Measurements from ENCODE around the gene TOE1. TPM values are rescaled to one million over a fixed set of nuclear protein-coding genes. Genes with fewer than 3 reads are reported as not detected.

The TOE1 gene
- total RNA-seq, 6 donors from 2014 or later = 5.4 to 16.6 (median 9.1) TPM

GRCh38 chr1:45365051-45365450 lies 25.1 kb downstream of the TOE1 start:
- Histone ChIP-seq H3K27ac (no peak overlapping the region), H3K9me3 (no peaks in the 10 kb centered on the region), H3K27me3 (no peaks in the 10 kb centered on the region), H3K4me1 (peaks cover 8 to 14% (median 12%) of the 10 kb centered on the region in 4 donors), H3K36me3 (no peaks in the 10 kb centered on the region), H3K4me3 (no peak overlapping the region)
- 89 to 94% methylated on average over 6 of the region's 6 CpGs for WGBS, 2 donors
- no peak for TF ChIP-seq CTCF (IDR thresholded peaks at IDR 0.05)
- no peak for TF ChIP-seq POLR2A (IDR thresholded peaks at IDR 0.05)
- no peak for TF ChIP-seq EP300 (IDR thresholded peaks at IDR 0.05)
- TF ChIP-seq POLR2AphosphoS5 (IDR thresholded peaks at IDR 0.05) = no peak
- ATAC-seq (ENCODE audit: low FRiP score in 2 of 2) = no peak
- no peak for DNase-seq

GRCh38 chr1:45370575-45370974 lies 30.6 kb downstream of the TOE1 start:
- Histone ChIP-seq H3K27ac (no peak overlapping the region), H3K36me3 (no peaks in the 10 kb centered on the region), H3K27me3 (no peaks in the 10 kb centered on the region), H3K4me3 (no peak overlapping the region), H3K9me3 (no peaks in the 10 kb centered on the region), H3K4me1 (peaks cover 0 to 6% (median 0%) of the 10 kb centered on the region in 4 donors)
- TF ChIP-seq EP300 (IDR thresholded peaks at IDR 0.05) = no peak
- no peak for TF ChIP-seq POLR2A (IDR thresholded peaks at IDR 0.05)
- DNase-seq (no peak), ATAC-seq (ENCODE audit: low FRiP score in 2 of 2) (no peak)

- TF ChIP-seq CTCF (IDR thresholded peaks at IDR 0.05) (no peak), EP300 (IDR thresholded peaks at IDR 0.05) (no peak), POLR2A (IDR thresholded peaks at IDR 0.05) (no peak), POLR2AphosphoS5 (IDR thresholded peaks at IDR 0.05) (no peak)
- DNase-seq (no peak), ATAC-seq (ENCODE audit: low FRiP score in 2 of 2) (no peak)
- no peaks in the 10 kb centered on the region for H3K27me3 ChIP-seq
- H3K36me3 ChIP-seq = no peaks in the 10 kb centered on the region
- H3K4me1 ChIP-seq = peaks cover 0 to 6% (median 0%) of the 10 kb centered on the region in 4 donors
- H3K9me3 ChIP-seq = no peaks in the 10 kb centered on the region
- H3K4me3 ChIP-seq = no peak overlapping the region
- no peak overlapping the region for H3K27ac ChIP-seq
Observed at GRCh38 chr1:45373573-45373972, 33.6 kb downstream of the TOE1 start.

GRCh38 chr1:45375104-45376090 lies 35.4 kb downstream of the TOE1 start:
- WGBS, 2 donors = 67 to 74% methylated on average over 3 of the region's 3 CpGs
- Histone ChIP-seq H3K36me3 (no peaks in the 10 kb centered on the region), H3K27ac (no peak overlapping the region), H3K4me1 (peaks cover 0 to 6% (median 0%) of the 10 kb centered on the region in 4 donors), H3K27me3 (no peaks in the 10 kb centered on the region), H3K9me3 (no peaks in the 10 kb centered on the region), H3K4me3 (no peak overlapping the region)
- TF ChIP-seq EP300 (IDR thresholded peaks at IDR 0.05) (no peak), CTCF (IDR thresholded peaks at IDR 0.05) (no peak), POLR2A (IDR thresholded peaks at IDR 0.05) (no peak), POLR2AphosphoS5 (IDR thresholded peaks at IDR 0.05) (no peak)
- DNase-seq (no peak), ATAC-seq (ENCODE audit: low FRiP score in 2 of 2) (no peak)

GRCh38 chr1:45378184-45378583 lies 38.2 kb downstream of the TOE1 start:
- DNase-seq = no peak
- Histone ChIP-seq H3K27ac (no peak overlapping the region), H3K4me3 (no peak overlapping the region), H3K9me3 (no peaks in the 10 kb centered on the region), H3K4me1 (peaks cover 0 to 6% (median 0%) of the 10 kb centered on the region in 4 donors), H3K27me3 (no peaks in the 10 kb centered on the region), H3K36me3 (no peaks in the 10 kb centered on the region)
- no peak for ATAC-seq (ENCODE audit: low FRiP score in 2 of 2)
- TF ChIP-seq EP300 (IDR thresholded peaks at IDR 0.05) (no peak), POLR2A (IDR thresholded peaks at IDR 0.05) (no peak), CTCF (IDR thresholded peaks at IDR 0.05) (no peak), POLR2AphosphoS5 (IDR thresholded peaks at IDR 0.05) (no peak)

Measured in upper lobe of left lung (tissue), 6 donors.